Bronchial epithelial cell (primary cell): ENCODE data around the gene WDR18. TPM values are rescaled to one million over a fixed set of nuclear protein-coding genes. Genes with fewer than 3 reads are reported as not detected.

Source experiments
- DNase-seq: peaks from one replicate; pipeline ENCODE4 v3.0.0-alpha.2; 2010; ENCODE audit warnings: low read depth
- FAIRE-seq: peaks from 2 replicates; lab custom pipeline; 2011; peaks lifted over from hg19 to GRCh38; lab: Jason Lieb, UNC
- H3K27me3 ChIP-seq: 2 replicates; pipeline ENCODE4 v1.5.1; 2011; ENCODE audit warnings: low read length; ENCODE audit not compliant: control insufficient read depth, insufficient read depth
- H3K36me3 ChIP-seq: 2 replicates; pipeline ENCODE4 v1.5.1; 2011; ENCODE audit warnings: low read length; ENCODE audit not compliant: control insufficient read depth, insufficient read depth
- H3K4me3 ChIP-seq: 2 replicates; pipeline ENCODE4 v1.5.1; 2011; ENCODE audit warnings: mild to moderate bottlenecking, low read depth, low read length, control low read depth
- CTCF ChIP-seq: IDR thresholded peaks from 2 replicates; pipeline ENCODE4 v1.5.1; 2011; ENCODE audit warnings: mild to moderate bottlenecking, moderate library complexity, low read length, control low read depth, inconsistent platforms; ENCODE audit not compliant: insufficient read depth, severe bottlenecking
- total RNA-seq: library from RNA; depleted of rRNA; stranded (reverse); fragments of >200 nt; gene quantifications from 2 replicates; pipeline ENCODE4 v1.2.1, GENCODE V29; 2014

WDR18 gene
- total RNA-seq, 1 donor from 2014 or later, result 36.3 TPM

- Histone ChIP-seq H3K4me3 (no peak overlapping the region), H3K27me3 (no peaks in the 10 kb centered on the region), H3K36me3 (peaks cover 9% of the 10 kb centered on the region)
- DNase-seq (no peak), FAIRE-seq (no peak)
- TF ChIP-seq CTCF, result no peak
Measured at GRCh38 chr19:1042689-1043511, 58.8 kb downstream of the WDR18 start.

Other genes with a start within 250 kb of the WDR18 start
- gene MISP, start 233.2 kb upstream of the WDR18 start, total RNA-seq, result 105 and 138 TPM in 2 replicates
- gene PTBP1, start 186.9 kb upstream of the WDR18 start, total RNA-seq, result 99.0 TPM in 2 replicates
- gene PLPPR3, start 162.4 kb upstream of the WDR18 start, total RNA-seq, result not detected in 2 replicates
- gene AZU1, start 156.5 kb upstream of the WDR18 start, total RNA-seq, result not detected in 2 replicates
- gene PRTN3, start 143.3 kb upstream of the WDR18 start, total RNA-seq, result not detected in 2 replicates
- not detected in 2 replicates for gene ELANE, start 132.0 kb upstream of the WDR18 start, total RNA-seq
- gene CFD, start 124.7 kb upstream of the WDR18 start, total RNA-seq, result 1.2 and 4.2 TPM in 2 replicates
- 9.2 and 12.1 TPM in 2 replicates for gene MED16, start 91.2 kb upstream of the WDR18 start, total RNA-seq
- not detected in 2 replicates for gene RNU6-9, start 90.9 kb upstream of the WDR18 start, total RNA-seq
- gene R3HDM4, start 71.1 kb upstream of the WDR18 start, total RNA-seq, result 35.8 and 46.1 TPM in 2 replicates
- gene KISS1R, start 67.0 kb upstream of the WDR18 start, total RNA-seq, result 0.13 TPM in 1 of 2 replicates, not detected in the other
- 15.8 and 16.0 TPM in 2 replicates for gene ARID3A, start 58.3 kb upstream of the WDR18 start, total RNA-seq
- 0.26 and 0.38 TPM in 2 replicates for gene GRIN3B, start 16.1 kb downstream of the WDR18 start, total RNA-seq
- 54.8 and 65.9 TPM in 2 replicates for gene TMEM259, start 36.8 kb downstream of the WDR18 start, total RNA-seq
- gene RNU6-2, start 37.2 kb downstream of the WDR18 start, total RNA-seq, result not detected in 2 replicates
- 96.9 and 189 TPM in 2 replicates for gene CNN2, start 42.3 kb downstream of the WDR18 start, total RNA-seq
- gene ABCA7, start 55.8 kb downstream of the WDR18 start, total RNA-seq, result 6.8 and 13.8 TPM in 2 replicates
- gene ARHGAP45, start 82.8 kb downstream of the WDR18 start, total RNA-seq, result 9.0 and 11.8 TPM in 2 replicates
- 57.4 and 87.1 TPM in 2 replicates for gene POLR2E, start 111.0 kb downstream of the WDR18 start, total RNA-seq
- 274 and 291 TPM in 2 replicates for gene GPX4, start 119.6 kb downstream of the WDR18 start, total RNA-seq
- 16.8 and 22.8 TPM in 2 replicates for gene SBNO2, start 189.9 kb downstream of the WDR18 start, total RNA-seq
- gene STK11, start 221.4 kb downstream of the WDR18 start, total RNA-seq, result 110 and 117 TPM in 2 replicates